GM12878 (cell line): ENCODE data around the gene GALNT17. TPM values are rescaled to one million over a fixed set of nuclear protein-coding genes. Genes with fewer than 3 reads are reported as not detected.

Experiments used
- ATAC-seq: fragments of 200-7000 bp; cut with Tn5 transposase; 3 replicates; pipeline ENCODE4 v1.9.1; 2020; ENCODE audit warnings: mild to moderate bottlenecking, moderate library complexity
- BruUV-seq: library from RNA; stranded (reverse); fragments of 400-500 nt; replicated peaks from 2 replicates; lab custom pipeline; 2021; lab: Mats Ljungman, UMichigan
- CTCF ChIA-PET: fragments of 300-600 bp; sonication (Branson Sonifier 250); formaldehyde crosslinking; extraction: SDS; loops from one replicate; lab custom pipeline; 2021; ENCODE audit warnings: inconsistent platforms; lab: Yijun Ruan, JAX
- POLR2A ChIA-PET: fragments of 350-600 bp; formaldehyde crosslinking; extraction: SDS; loops from one replicate; lab custom pipeline; 2021; ENCODE audit warnings: inconsistent platforms; lab: Charles Lee
- RAD21 ChIA-PET: fragments of 300-600 bp; sonication (Branson Sonifier 250); formaldehyde crosslinking; loops from one replicate; lab custom pipeline; 2023; ENCODE audit warnings: antibody characterized with exemption; ENCODE audit not compliant: unreplicated experiment; lab: Charles Lee
- SMC1A ChIA-PET: fragments of 300-600 bp; sonication (Branson Sonifier 250); formaldehyde crosslinking; loops from one replicate; lab custom pipeline; 2023; ENCODE audit not compliant: unreplicated experiment, uncharacterized antibody; lab: Charles Lee
- DNase-seq: peaks from one replicate; pipeline ENCODE4 v3.0.0-alpha.2; 2011; ENCODE audit warnings: low read depth, low spot score
- FAIRE-seq: peaks from 3 replicates; lab custom pipeline; 2011; peaks lifted over from hg19 to GRCh38; lab: Jason Lieb, UNC
- H2AFZ ChIP-seq: 2 replicates; pipeline ENCODE4 v1.6.0; 2011; ENCODE audit warnings: low read depth, low read length, control low read depth; ENCODE audit not compliant: control insufficient read depth
- H3K27ac ChIP-seq: 2 replicates; pipeline ENCODE4 v1.5.1; 2011; ENCODE audit warnings: control low read depth; ENCODE audit not compliant: control insufficient read depth, insufficient read depth
- H3K27me3 ChIP-seq, 2 experiments: replicated peaks in 1 of 2; 2 replicates each; pipeline versions ENCODE4 v1.6.0 to v1.6.1; 2011; ENCODE audit warnings: low read length in 1 of 2; ENCODE audit not compliant: control insufficient read depth in 2 of 2, insufficient read depth in 2 of 2
- H3K36me3 ChIP-seq, 2 experiments: 2 replicates each; pipeline ENCODE4 v1.5.1; 2011; ENCODE audit warnings: low read length in 1 of 2; ENCODE audit not compliant: control insufficient read depth in 2 of 2, insufficient read depth in 2 of 2
- H3K4me1 ChIP-seq: 2 replicates; pipeline ENCODE4 v1.6.1; 2011; ENCODE audit warnings: mild to moderate bottlenecking, low read length, moderate library complexity, mixed read lengths; ENCODE audit not compliant: control insufficient read depth, insufficient read depth
- H3K4me2 ChIP-seq: 2 replicates; pipeline ENCODE4 v1.6.0; 2011; ENCODE audit warnings: control low read depth; ENCODE audit not compliant: control insufficient read depth, insufficient read depth
- H3K4me3 ChIP-seq: fragments of 200-600 bp; sonication (generic); 2 replicates; pipeline ENCODE4 v1.5.1; 2016
- H3K79me2 ChIP-seq: 2 replicates; pipeline ENCODE4 v1.6.0; 2011; ENCODE audit warnings: low read length; ENCODE audit not compliant: control insufficient read depth, insufficient read depth
- H3K9ac ChIP-seq: 2 replicates; pipeline ENCODE4 v1.8.0; 2011; ENCODE audit warnings: low read length, control low read depth, mixed read lengths; ENCODE audit not compliant: control insufficient read depth, insufficient read depth
- H3K9me3 ChIP-seq: replicated peaks from 3 replicates; pipeline ENCODE4 v1.5.1; 2011; ENCODE audit warnings: mild to moderate bottlenecking, low read length; ENCODE audit not compliant: control insufficient read depth, insufficient read depth
- H4K20me1 ChIP-seq: 2 replicates; pipeline ENCODE4 v1.6.0; 2011; ENCODE audit not compliant: control insufficient read depth, insufficient read depth
- ELK1 ChIP-seq: IDR thresholded peaks from 2 replicates; pipeline ENCODE4 v1.6.1; 2012; ENCODE audit warnings: low read depth, low read length, improper control_type of control experiment
- FOS ChIP-seq: IDR thresholded peaks from 3 replicates; pipeline ENCODE4 v1.6.1; 2011; ENCODE audit warnings: borderline replicate concordance; ENCODE audit not compliant: insufficient read length; ENCODE audit errors: extremely low read depth
- GABPA ChIP-seq: IDR thresholded peaks from 2 replicates; pipeline ENCODE4 v1.6.1; 2014; ENCODE audit warnings: antibody characterized with exemption, low read depth, mild to moderate bottlenecking, inconsistent platforms
- IRF4 ChIP-seq: IDR thresholded peaks from 2 replicates; pipeline ENCODE4 v1.6.1; 2011; ENCODE audit warnings: low read depth, low read length
- MEF2B ChIP-seq: fragments of 450-650 bp; IDR thresholded peaks from 2 replicates; pipeline ENCODE4 v1.6.1; 2018; ENCODE audit warnings: mild to moderate bottlenecking, moderate library complexity; ENCODE audit not compliant: partially characterized antibody, poor library complexity, severe bottlenecking
- MTA3 ChIP-seq: IDR thresholded peaks from 2 replicates; pipeline ENCODE4 v1.6.1; 2012; ENCODE audit warnings: low read length, inconsistent platforms, borderline replicate concordance
- NFYA ChIP-seq: IDR thresholded peaks from 2 replicates; pipeline ENCODE4 v1.6.1; 2011; ENCODE audit warnings: low read depth, mild to moderate bottlenecking, low read length, improper control_type of control experiment, borderline replicate concordance
- NFYB ChIP-seq: IDR thresholded peaks from 2 replicates; pipeline ENCODE4 v1.6.1; 2011; ENCODE audit warnings: low read depth, mild to moderate bottlenecking, low read length, improper control_type of control experiment, moderate library complexity; ENCODE audit not compliant: insufficient read depth
- NR2F1 ChIP-seq: fragments of 450-650 bp; conservative IDR thresholded peaks from 2 replicates; pipeline ENCODE4 v1.6.1; 2017; ENCODE audit warnings: mild to moderate bottlenecking
- RAD51 ChIP-seq: fragments of 450-650 bp; IDR thresholded peaks from 2 replicates; pipeline ENCODE4 v1.6.1; 2016; ENCODE audit warnings: moderate library complexity, mild to moderate bottlenecking, inconsistent platforms
- RUNX3 ChIP-seq: IDR thresholded peaks from 2 replicates; pipeline ENCODE4 v1.6.1; 2012; ENCODE audit warnings: low read length, inconsistent platforms
- SREBF1 ChIP-seq: IDR thresholded peaks from 2 replicates; pipeline ENCODE4 v1.6.1; 2012; ENCODE audit warnings: mild to moderate bottlenecking, low read length
- SUPT20H ChIP-seq: IDR thresholded peaks from 2 replicates; pipeline ENCODE4 v1.6.1; 2011; ENCODE audit warnings: low read depth, mild to moderate bottlenecking, low read length, moderate library complexity, borderline replicate concordance; ENCODE audit not compliant: control insufficient read depth
- YY1 ChIP-seq: IDR thresholded peaks from 2 replicates; pipeline ENCODE4 v1.6.1; 2011; ENCODE audit warnings: low read depth, mild to moderate bottlenecking, low read length
- WGBS: methylation state at CpG from one replicate; pipeline ENCODE4 v1.1.6; 2016; ENCODE audit warnings: low lambda C conversion rate; ENCODE audit not compliant: insufficient replicate concordance, insufficient coverage; ENCODE audit errors: missing lambda C conversion rate; 5-methylcytosine and 5-hydroxymethylcytosine counted together
- in situ Hi-C: fragments of 300-500 bp; cut with MboI; formaldehyde crosslinking; loops from 9 replicates; pipeline ENCODE4 v1.14.3; 2018; ENCODE audit warnings: mixed read lengths
- intact Hi-C: fragments of 100-400 bp; cut with micrococcal nuclease; formaldehyde crosslinking; loops from one replicate; pipeline ENCODE4 v1.14.2; 2022; ENCODE audit not compliant: unreplicated experiment
- polyA plus RNA-seq, 11 experiments: library from polyadenylated mRNA; depleted of rRNA in 4 of 11; unstranded in 6 of 11; stranded (reverse) in 5 of 11; fragments of >200 nt; fragmentation: Nextera tagmentation in 4 of 11; fragmentation: Illumina TruSeq in 1 of 11; extraction: Ambion mirVana in 4 of 11; extraction: Trizol in 1 of 11; gene quantifications; 1 replicate in 1 of 11; 2 replicates in 10 of 11; pipeline versions ENCODE4 v1.2.1 to v1.2.3, GENCODE V29; 2011 to 2016; ENCODE audit warnings: inconsistent platforms in 2 of 11, missing spikeins in 2 of 11, low read depth in 1 of 11
- total RNA-seq, 4 experiments: library from RNA; depleted of rRNA in 3 of 4; stranded (reverse); fragments of >200 nt in 3 of 4; fragmentation: Illumina TruSeq in 1 of 4; extraction: Trizol in 1 of 4; gene quantifications; 2 replicates each; pipeline versions ENCODE4 v1.2.1 to v1.2.3, GENCODE V29; 2013 to 2021

Gene GALNT17
- total and polyA plus RNA-seq, 10 of the 15 experiments (the other 5 are each of a cell fraction or from before 2014, with no cell fraction given), result 0.12 to 0.15 TPM; not detected in 8

DNA sequence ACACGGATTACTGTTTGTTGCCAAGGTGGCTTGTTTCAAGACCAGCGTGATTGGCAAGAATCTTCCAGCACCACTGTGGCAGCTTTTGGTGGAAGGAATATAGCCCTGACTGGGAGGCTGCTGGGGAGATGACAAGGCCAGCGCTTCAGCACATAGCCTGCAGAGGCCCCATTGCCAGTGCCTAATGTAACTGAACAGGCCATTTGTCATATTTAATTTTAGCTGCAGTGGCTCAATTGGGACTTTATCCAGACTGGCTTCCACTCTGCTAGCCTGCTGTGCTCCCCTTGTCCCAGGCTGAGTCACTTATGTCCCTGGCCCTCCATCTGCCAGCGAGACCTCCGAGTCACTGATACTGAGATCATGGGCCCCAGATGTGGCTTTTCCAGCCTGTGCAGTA, 483.1 kb downstream of the GALNT17 start (continued):
- TF ChIP-seq ELK1 (no peak), IRF4 (no peak), NR2F1 (no peak), NFYB (no peak)
- TF ChIP-seq, all 136 proteins: peak for 0

- no peaks in the 10 kb centered on the region for H3K27me3 ChIP-seq
- H3K4me1 ChIP-seq, result no peaks in the 10 kb centered on the region
- TF ChIP-seq SUPT20H, result no peak
- TF ChIP-seq YY1, result no peak
- TF ChIP-seq GABPA, result no peak
- no peak for TF ChIP-seq NFYA
- TF ChIP-seq MEF2B, result no peak
- no peak for TF ChIP-seq FOS
- TF ChIP-seq RAD51, result no peak
- TF ChIP-seq MTA3, result no peak
- no peak for TF ChIP-seq RUNX3
- TF ChIP-seq SREBF1, result no peak
- TF ChIP-seq, all 136 proteins: peak for 0
- H3K4me2 ChIP-seq, result no peak overlapping the region
- ATAC-seq (no peak), DNase-seq (no peak), FAIRE-seq (no peak)
- ChIA-PET RAD21 (no interaction called here), CTCF (no interaction called here), POLR2A (no interaction called here), SMC1A (no interaction called here)
- no peaks in the 10 kb centered on the region for H3K36me3 ChIP-seq
- H4K20me1 ChIP-seq, result no peaks in the 10 kb centered on the region
- no peaks in the 10 kb centered on the region for H3K9me3 ChIP-seq
- H3K9ac ChIP-seq, result no peak overlapping the region
- no TSS peak for BruUV-seq
- no peaks in the 10 kb centered on the region for H3K79me2 ChIP-seq
- no peak overlapping the region for H3K27ac ChIP-seq
- no peak overlapping the region for H3K4me3 ChIP-seq
- in situ Hi-C loops, result no loop called here
- WGBS, result 30% methylated on average over 3 of the region's 3 CpGs
- no peak overlapping the region for H2AFZ ChIP-seq
- intact Hi-C loops, result no loop called here
Measured at GRCh38 chr7:71616217-71616616, 484.3 kb downstream of the GALNT17 start.
